HG03045 (cell line): ENCODE data around the gene REG3A.

ENCODE experiments used
- ATAC-seq: cut with Tn5 transposase; IDR thresholded peaks from one replicate; pipeline ENCODE4 v1.9.1; 2021; ENCODE audit warnings: mild to moderate bottlenecking, moderate library complexity; ENCODE audit not compliant: unreplicated experiment

Gene REG3A

GRCh38 chr2:79159653-79160052 lies at the start of gene REG3A:
TSS of gene REG3A (minus strand) at chr2:79159753. CDS start at chr2:79159405, 348 bp downstream.
- ATAC-seq = no peak

- ATAC-seq = no peak
These were observed 41.2 kb upstream of the REG3A start for GRCh38 chr2:79200762-79201161.

GRCh38 chr2:79191816-79192215 lies 32.3 kb upstream of the REG3A start:
- ATAC-seq = no peak

- no peak for ATAC-seq
These were observed 31.5 kb upstream of the REG3A start for GRCh38 chr2:79191081-79191480.

- no peak for ATAC-seq
These were observed 29.9 kb upstream of the REG3A start for GRCh38 chr2:79189465-79189864.

- ATAC-seq = no peak
These were observed 22.1 kb upstream of the REG3A start for GRCh38 chr2:79181617-79182016.

GRCh38 chr2:79180092-79180491 lies 20.5 kb upstream of the REG3A start:
- ATAC-seq = no peak

GRCh38 chr2:79179036-79179435 lies 19.5 kb upstream of the REG3A start:
- ATAC-seq = no peak

GRCh38 chr2:79178076-79178674 lies 18.6 kb upstream of the REG3A start:
- ATAC-seq = no peak

DNA sequence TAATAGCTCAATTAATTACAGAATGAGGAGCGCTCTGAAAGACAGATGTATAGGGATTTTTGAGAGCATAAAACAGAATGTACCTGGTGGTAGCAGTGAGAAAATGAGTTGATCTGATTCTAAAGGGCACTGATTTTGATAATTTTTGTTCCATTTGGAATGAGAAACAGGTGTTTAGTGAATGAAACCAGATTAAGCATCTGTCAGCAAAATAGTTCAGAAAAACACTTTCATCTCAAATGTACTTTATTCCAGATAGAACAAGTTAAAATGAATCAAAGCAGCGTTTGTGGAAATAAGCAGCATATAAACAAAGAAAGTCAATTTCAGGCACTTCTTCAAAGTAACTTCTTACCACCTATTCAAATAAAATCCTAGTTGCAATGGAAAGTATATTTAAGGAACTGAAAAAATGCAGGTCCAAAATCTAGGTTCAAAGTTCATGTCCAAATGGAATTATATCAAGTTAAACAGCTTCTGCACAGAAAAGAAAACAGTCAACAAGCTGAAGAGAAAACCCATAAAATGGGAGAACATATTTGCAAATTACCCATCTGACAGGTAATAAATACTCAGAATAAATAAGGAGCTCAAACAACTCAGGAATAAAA lies 11.9 kb upstream of the REG3A start:
- no peak for ATAC-seq

GRCh38 chr2:79162801-79163200 lies 3.2 kb upstream of the REG3A start:
- no peak for ATAC-seq

DNA sequence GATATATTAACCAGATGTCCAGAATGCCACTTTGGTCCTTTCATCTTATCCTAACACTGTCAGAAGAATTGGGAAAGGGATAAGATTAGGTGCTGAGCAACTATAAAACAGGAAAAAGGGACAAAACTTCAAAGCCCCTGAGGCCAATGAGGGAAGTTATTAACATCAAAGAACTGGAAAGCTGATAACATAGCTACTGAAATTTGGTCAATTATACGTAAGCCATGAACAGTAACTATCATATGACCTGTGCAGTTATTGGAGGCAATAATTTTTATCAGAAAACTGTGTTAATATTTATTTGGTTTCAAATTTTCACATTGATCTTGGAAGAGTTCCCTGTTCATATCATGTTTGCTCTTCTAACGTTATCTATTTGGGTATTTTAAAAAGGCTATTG lies 2.6 kb upstream of the REG3A start:
- ATAC-seq = no peak

DNA sequence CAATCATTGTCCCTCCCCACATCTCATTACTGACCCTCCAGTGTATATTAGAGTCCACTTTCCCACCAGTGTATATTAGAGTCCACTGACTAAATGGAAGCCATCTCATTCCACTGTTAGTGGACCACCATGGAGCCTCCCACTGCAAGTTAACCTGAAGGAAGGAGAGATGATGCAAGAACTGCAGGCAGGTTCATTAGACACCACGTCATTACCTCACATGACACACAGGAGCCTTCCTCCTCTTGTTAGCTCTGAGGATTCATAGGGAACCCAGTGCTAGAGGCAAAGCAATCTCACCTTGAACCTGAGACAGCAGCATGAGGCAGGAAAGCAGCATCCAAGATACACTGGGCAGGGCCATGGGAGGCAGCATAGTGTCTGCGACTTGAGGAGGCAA lies 523 bp downstream of the REG3A start:
- no peak for ATAC-seq

- no peak for ATAC-seq
These were observed 3.6 kb downstream of the REG3A start for GRCh38 chr2:79155826-79156476.

GRCh38 chr2:79139423-79139822 lies 20.1 kb downstream of the REG3A start:
- ATAC-seq = no peak

DNA sequence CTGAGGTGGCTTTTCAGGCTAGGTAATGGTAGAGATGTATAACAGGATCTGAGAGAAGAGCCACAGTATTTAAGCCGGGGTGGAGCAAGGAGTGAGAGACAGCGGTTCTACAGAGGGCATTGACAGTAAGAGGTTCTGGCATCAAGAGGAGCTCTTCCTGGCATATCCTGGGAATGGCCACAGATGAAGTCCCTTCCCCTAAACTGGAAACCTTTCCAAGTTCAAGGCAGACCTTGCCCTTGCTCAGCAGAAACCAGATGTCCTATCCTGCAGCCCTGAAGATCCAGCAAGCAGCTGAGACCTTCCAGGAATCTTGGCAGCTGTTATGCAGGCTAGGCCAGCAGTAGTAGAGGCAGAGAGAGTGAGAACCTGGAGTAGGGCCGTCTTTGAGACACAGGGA lies 21.2 kb downstream of the REG3A start:
- ATAC-seq = no peak

- ATAC-seq = no peak
These were observed 27.9 kb downstream of the REG3A start for GRCh38 chr2:79131687-79132086.

GRCh38 chr2:79129804-79130203 lies 29.7 kb downstream of the REG3A start:
- no peak for ATAC-seq

DNA sequence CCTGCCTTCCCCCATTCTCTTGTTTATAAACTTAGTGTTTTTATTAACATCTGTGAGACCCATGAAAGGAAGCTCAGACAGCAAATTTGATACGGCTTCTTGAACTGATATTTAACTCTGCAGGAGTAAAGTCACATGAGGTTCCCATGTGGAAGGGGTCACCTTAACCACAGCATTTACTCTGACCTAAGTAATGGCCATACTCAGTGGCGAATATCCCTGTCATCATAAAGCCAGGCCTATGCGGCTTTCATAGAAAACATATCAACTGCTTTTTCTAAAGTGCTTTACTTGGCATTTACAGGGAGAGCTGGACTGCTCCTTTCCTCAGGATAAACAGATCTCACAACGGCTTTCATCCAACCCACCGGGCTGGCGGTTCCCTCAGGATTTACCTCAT lies 30.3 kb downstream of the REG3A start:
- no peak for ATAC-seq

GRCh38 chr2:79128406-79128805 lies 31.1 kb downstream of the REG3A start:
- no peak for ATAC-seq

DNA sequence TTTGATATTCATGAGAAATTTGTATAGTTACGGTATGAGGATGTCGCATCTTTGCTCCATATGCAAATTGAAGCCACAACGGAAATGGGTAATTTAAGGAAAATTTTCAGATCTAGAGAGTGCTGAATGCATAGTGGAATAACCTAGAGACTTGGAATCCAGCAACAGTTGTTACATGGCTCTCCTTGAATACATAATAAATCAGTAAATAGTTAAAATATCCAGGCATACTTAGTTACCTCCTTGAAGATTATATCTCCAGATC lies 33.9 kb downstream of the REG3A start:
- no peak for ATAC-seq

GRCh38 chr2:79124907-79125720 lies 34.4 kb downstream of the REG3A start:
- ATAC-seq = no peak
